ENCODE measurements around the gene UGT1A10.

- TF ChIP-seq EZH2phosphoT487 (IDR thresholded peaks at IDR 0.05; ENCODE audit: borderline replicate concordance, low read length) (no peak), CTCF (IDR thresholded peaks at IDR 0.05; ENCODE audit: low read depth, low read length, poor library complexity, severe bottlenecking) (no peak)
These were observed 38.7 kb upstream of the UGT1A10 start for GRCh38 chr2:233597522-233597921.

Measured in DOHH2 (cell line).